ENCODE measurements around the gene USP44. TPM values are rescaled to one million over a fixed set of nuclear protein-coding genes. Genes with fewer than 3 reads are reported as not detected.

USP44 gene
- total RNA-seq, 4 donors from 2014 or later, result 0.19 to 5.9 (median 0.50) TPM

DNA sequence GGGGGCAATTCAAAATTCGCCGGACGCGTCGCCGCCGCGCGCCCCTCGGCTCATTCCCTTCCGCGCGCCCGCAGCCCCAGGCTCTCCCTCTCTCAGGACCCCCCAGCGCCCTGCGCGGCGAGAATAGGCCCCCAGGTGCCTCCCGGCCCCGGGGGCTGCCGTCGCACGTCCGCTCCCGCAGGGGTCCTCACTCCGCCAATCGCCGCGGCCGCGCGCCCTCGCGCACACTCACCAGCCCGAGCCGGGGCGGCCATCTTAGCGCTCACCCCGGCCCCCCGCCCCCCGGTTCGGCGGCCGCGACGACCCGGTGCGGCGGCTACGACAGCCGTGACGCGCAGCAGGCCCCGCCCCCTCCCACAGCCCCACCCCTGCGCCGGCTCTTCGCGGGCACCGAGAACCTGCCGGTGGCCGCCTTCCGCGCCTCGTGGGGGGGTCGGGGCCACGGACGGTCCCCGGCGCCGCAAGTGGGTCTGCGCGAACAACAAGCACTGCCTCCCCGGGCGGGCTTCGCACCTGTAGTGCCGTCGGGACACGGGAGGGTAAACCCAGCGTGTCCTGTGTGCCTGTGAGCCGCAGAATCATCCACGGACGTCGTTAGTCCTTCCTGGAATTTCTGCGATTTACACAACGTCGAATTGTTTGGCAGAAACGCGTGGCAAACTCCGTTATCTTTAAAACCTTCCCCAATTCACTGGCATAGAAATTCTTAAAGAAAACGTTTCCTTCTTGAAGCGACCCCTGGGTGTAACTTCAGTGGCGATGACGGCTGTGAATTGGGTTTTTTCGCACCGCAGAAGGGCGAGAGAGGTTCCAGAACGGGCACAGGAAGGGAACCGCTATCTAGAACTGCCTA, 2.5 kb downstream of the USP44 start:
- Histone ChIP-seq H3K9me3 (peaks cover 0 to 9% (median 3%) of the 10 kb centered on the region in 3 donors), H3K36me3 (no peaks in the 10 kb centered on the region), H3K4me1 (peaks cover 0 to 17% (median 0%) of the 10 kb centered on the region in 3 donors), H3K27me3 (peaks cover 0 to 26% (median 2%) of the 10 kb centered on the region in 4 donors), H3K27ac (peak overlapping the region; percentile 62 to 80 (median 76)), H3K4me3 (peak overlapping the region; percentile 53 to 82 (median 64))
- peak in 1 of 4 donors; percentile 72 for TF ChIP-seq POLR2A (IDR thresholded peaks at IDR 0.05)
- TF ChIP-seq, protein P1, sequence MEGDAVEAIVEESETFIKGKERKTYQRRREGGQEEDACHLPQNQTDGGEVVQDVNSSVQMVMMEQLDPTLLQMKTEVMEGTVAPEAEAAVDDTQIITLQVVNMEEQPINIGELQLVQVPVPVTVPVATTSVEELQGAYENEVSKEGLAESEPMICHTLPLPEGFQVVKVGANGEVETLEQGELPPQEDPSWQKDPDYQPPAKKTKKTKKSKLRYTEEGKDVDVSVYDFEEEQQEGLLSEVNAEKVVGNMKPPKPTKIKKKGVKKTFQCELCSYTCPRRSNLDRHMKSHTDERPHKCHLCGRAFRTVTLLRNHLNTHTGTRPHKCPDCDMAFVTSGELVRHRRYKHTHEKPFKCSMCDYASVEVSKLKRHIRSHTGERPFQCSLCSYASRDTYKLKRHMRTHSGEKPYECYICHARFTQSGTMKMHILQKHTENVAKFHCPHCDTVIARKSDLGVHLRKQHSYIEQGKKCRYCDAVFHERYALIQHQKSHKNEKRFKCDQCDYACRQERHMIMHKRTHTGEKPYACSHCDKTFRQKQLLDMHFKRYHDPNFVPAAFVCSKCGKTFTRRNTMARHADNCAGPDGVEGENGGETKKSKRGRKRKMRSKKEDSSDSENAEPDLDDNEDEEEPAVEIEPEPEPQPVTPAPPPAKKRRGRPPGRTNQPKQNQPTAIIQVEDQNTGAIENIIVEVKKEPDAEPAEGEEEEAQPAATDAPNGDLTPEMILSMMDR (IDR thresholded peaks at IDR 0.05), result no peak
- 25 to 40% methylated on average over 9 to 26 of the region's 98 CpGs for WGBS, 2 donors
- intact Hi-C loops (cut with DNase I), result no loop called here
- DNase-seq, result no peak

DNA sequence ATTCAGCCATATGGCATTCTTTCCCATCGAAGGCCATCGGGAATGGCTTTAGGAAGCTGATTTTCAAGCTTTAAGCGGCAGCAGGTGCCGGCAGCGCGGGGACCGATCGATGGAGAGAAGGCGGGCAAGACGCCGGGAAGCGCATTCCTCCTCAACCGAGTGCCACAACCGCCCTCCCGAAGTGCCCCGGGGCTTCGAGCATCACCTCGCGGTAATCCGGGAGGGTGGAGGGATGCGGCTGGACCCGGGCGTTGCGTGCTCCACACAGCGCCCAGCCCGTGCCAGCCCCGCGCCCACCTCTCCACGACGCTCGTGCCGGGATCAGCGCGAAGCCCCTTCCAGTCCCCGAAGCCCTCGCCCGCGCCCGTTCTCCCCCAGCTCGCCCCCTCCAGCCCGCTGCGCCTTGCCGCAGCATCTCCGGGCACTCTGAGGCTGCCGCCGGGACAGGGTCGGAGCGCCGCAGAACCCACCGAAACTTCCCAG, 3.2 kb downstream of the USP44 start:
- WGBS, 2 donors, result 0% methylated on average over 6 of the region's 50 CpGs; no CpG with 5 or more reads in 1 of the 2 donors
- Histone ChIP-seq H3K27ac (peak overlapping the region; percentile 62 to 80 (median 76)), H3K27me3 (peaks cover 0 to 26% (median 2%) of the 10 kb centered on the region in 4 donors), H3K36me3 (no peaks in the 10 kb centered on the region), H3K9me3 (peaks cover 0 to 9% (median 3%) of the 10 kb centered on the region in 3 donors), H3K4me1 (peaks cover 0 to 17% (median 0%) of the 10 kb centered on the region in 3 donors), H3K4me3 (peak overlapping the region; percentile 53 to 82 (median 64))
- DNase-seq, result no peak
- intact Hi-C loops (cut with DNase I), result no loop called here
- no peak for TF ChIP-seq POLR2A (IDR thresholded peaks at IDR 0.05)
- TF ChIP-seq, protein P1 (IDR thresholded peaks at IDR 0.05), result no peak

DNA sequence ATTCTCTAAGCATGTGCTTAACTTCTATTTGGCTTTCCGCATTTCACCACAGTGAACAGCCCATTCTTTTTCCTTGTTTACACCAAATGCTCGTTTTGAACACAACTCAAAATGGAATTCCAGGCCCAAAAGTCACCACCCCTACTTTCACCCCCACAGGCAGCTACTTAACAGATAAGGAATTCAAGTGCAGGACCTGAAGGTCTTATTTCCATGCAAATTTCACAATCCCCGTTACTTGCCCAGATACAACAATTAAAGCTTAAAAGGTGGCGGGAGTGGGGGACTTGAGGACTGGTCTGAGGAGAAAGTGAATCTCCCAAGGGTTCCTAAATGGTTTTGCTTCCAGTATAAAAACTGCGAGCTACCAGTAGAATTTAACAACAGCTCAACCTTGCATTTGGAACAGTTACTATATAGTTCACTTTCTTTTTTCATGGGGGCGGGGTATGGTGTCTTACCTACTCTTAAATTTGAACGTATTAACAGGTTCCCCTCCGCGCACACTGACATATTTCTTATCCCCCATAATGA, 3.7 kb downstream of the USP44 start:
- Histone ChIP-seq H3K27me3 (peaks cover 0 to 26% (median 2%) of the 10 kb centered on the region in 4 donors), H3K36me3 (no peaks in the 10 kb centered on the region), H3K4me1 (peaks cover 0 to 17% (median 0%) of the 10 kb centered on the region in 3 donors), H3K27ac (peak overlapping the region in 3 of 4 donors; percentile 71 to 80 (median 80)), H3K4me3 (peak overlapping the region; percentile 53 to 82 (median 64)), H3K9me3 (peaks cover 0 to 9% (median 3%) of the 10 kb centered on the region in 3 donors)
- WGBS, 2 donors, result 30 to 46% methylated on average over 9 of the region's 9 CpGs
- TF ChIP-seq POLR2A (IDR thresholded peaks at IDR 0.05), result no peak
- TF ChIP-seq, protein P1 (IDR thresholded peaks at IDR 0.05), result no peak
- no peak for DNase-seq
- intact Hi-C loops (cut with DNase I), result no loop called here

DNA sequence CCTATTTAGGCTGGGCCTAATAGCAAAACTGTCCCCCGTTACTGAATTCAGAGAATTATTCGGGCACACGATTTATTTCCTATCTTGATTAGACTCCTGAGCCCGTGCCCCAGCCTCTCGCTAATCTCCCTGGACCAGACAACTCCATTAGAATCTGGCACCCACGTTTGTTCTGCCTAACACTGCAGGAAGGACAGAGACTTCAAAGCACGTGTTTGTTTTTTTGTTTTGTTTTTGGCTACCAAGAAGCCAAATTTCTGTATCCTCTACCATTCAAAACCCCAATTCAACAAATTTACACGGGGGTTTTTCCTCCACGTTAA, 4.8 kb downstream of the USP44 start:
- DNase-seq, result no peak
- Histone ChIP-seq H3K4me3 (no peak overlapping the region), H3K9me3 (peaks cover 0 to 9% (median 3%) of the 10 kb centered on the region in 3 donors), H3K27ac (no peak overlapping the region), H3K4me1 (peaks cover 0 to 17% (median 0%) of the 10 kb centered on the region in 3 donors), H3K27me3 (peaks cover 0 to 26% (median 2%) of the 10 kb centered on the region in 4 donors), H3K36me3 (no peaks in the 10 kb centered on the region)
- TF ChIP-seq POLR2A (IDR thresholded peaks at IDR 0.05), result no peak
- TF ChIP-seq, protein P1 (IDR thresholded peaks at IDR 0.05), result no peak
- intact Hi-C loops (cut with DNase I), result no loop called here
- 77 to 78% methylated on average over 9 of the region's 9 CpGs for WGBS, 2 donors
